Ishikawa (cell line): ENCODE results near the gene YARS1.

ENCODE experiments used
- CREB1 ChIP-seq: IDR thresholded peaks from 2 replicates; pipeline ENCODE4 v1.6.1; 2012; ENCODE audit warnings: low read depth
- EP300 ChIP-seq: IDR thresholded peaks from 2 replicates; pipeline ENCODE4 v1.6.1; 2012; ENCODE audit warnings: borderline replicate concordance
- RAD21 ChIP-seq: IDR thresholded peaks from 2 replicates; pipeline ENCODE4 v1.6.1; 2012; ENCODE audit warnings: low read depth
- TAF1 ChIP-seq: IDR thresholded peaks from 2 replicates; pipeline ENCODE4 v1.6.1; 2012; ENCODE audit warnings: low read depth, mild to moderate bottlenecking
- TCF12 ChIP-seq: IDR thresholded peaks from 2 replicates; pipeline ENCODE4 v1.6.1; 2012; ENCODE audit warnings: low read depth
- TEAD4 ChIP-seq: IDR thresholded peaks from 2 replicates; pipeline ENCODE4 v1.6.1; 2012
- YY1 ChIP-seq: IDR thresholded peaks from 2 replicates; pipeline ENCODE4 v1.6.1; 2012; ENCODE audit warnings: low read depth
- TF ChIP-seq, protein P1 (sequence below): IDR thresholded peaks from 2 replicates; pipeline ENCODE4 v1.6.1; 2012
- TF ChIP-seq, protein P2 (sequence below): IDR thresholded peaks from 2 replicates; pipeline ENCODE4 v1.6.1; 2012; ENCODE audit warnings: low read depth, mild to moderate bottlenecking

DNA sequence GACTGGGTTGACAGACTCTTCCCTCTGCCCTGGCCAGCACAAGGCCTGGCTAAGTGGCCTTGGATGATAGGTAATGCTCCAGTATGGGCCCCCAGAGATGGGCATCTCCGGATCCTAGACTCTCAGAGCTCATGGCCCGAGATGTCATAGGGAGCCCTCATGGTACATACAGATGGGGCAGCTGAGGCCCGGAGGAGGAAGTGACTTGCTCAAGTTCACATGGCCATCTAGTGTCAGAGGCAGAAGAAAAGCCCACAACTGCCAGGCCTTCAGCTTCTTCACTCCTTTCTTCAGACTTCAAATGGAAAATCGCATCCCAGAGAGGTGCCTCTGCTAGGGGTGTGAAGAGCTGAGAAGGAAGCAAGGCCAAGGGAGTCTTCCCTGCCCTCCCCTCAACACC lies 67.8 kb downstream of the YARS1 start:
- no peak for TF ChIP-seq TEAD4
- TF ChIP-seq YY1: no peak
- no peak for TF ChIP-seq EP300
- TF ChIP-seq, protein P1, sequence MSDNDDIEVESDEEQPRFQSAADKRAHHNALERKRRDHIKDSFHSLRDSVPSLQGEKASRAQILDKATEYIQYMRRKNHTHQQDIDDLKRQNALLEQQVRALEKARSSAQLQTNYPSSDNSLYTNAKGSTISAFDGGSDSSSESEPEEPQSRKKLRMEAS: no peak
- TF ChIP-seq TAF1: no peak
- no peak for TF ChIP-seq RAD21
- no peak for TF ChIP-seq CREB1
- no peak for TF ChIP-seq TCF12
- TF ChIP-seq, protein P2, sequence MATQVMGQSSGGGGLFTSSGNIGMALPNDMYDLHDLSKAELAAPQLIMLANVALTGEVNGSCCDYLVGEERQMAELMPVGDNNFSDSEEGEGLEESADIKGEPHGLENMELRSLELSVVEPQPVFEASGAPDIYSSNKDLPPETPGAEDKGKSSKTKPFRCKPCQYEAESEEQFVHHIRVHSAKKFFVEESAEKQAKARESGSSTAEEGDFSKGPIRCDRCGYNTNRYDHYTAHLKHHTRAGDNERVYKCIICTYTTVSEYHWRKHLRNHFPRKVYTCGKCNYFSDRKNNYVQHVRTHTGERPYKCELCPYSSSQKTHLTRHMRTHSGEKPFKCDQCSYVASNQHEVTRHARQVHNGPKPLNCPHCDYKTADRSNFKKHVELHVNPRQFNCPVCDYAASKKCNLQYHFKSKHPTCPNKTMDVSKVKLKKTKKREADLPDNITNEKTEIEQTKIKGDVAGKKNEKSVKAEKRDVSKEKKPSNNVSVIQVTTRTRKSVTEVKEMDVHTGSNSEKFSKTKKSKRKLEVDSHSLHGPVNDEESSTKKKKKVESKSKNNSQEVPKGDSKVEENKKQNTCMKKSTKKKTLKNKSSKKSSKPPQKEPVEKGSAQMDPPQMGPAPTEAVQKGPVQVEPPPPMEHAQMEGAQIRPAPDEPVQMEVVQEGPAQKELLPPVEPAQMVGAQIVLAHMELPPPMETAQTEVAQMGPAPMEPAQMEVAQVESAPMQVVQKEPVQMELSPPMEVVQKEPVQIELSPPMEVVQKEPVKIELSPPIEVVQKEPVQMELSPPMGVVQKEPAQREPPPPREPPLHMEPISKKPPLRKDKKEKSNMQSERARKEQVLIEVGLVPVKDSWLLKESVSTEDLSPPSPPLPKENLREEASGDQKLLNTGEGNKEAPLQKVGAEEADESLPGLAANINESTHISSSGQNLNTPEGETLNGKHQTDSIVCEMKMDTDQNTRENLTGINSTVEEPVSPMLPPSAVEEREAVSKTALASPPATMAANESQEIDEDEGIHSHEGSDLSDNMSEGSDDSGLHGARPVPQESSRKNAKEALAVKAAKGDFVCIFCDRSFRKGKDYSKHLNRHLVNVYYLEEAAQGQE: no peak
